NCI-H146 treated with DMSO at 0.1 percent for 48 hours (cell line): ENCODE measurements around the gene SCAI.
"Not testable (repeated sequence)": the region's sequence is repeated elsewhere in the genome, so short reads cannot be mapped to it uniquely, and the experiment has no call there.

Experiments used
- DNase-seq: peaks from one replicate; lab custom pipeline; 2025; ENCODE audit not compliant: unreplicated experiment; lab: John Stamatoyannopoulos, UW

Gene SCAI

DNA sequence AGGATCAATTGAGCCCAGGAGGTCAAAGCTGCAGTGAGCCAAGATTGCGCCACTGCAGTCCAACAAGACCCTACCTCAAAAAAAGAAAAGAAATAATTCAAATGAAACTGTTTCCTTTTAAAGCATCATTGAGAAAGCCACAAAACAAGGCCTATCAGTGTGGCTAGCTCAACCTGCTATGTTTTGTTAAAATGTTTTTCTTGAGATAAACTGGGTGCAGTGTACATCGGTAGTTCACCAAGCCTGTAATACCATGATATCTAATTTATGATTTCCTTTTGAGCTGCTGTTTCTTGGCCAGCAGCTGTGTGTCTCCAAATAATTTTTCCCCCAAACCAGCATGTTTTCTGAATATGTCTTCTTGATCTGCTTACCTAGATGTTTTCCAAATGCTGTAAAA lies 105.2 kb downstream of the SCAI start:
- no peak for DNase-seq

DNA sequence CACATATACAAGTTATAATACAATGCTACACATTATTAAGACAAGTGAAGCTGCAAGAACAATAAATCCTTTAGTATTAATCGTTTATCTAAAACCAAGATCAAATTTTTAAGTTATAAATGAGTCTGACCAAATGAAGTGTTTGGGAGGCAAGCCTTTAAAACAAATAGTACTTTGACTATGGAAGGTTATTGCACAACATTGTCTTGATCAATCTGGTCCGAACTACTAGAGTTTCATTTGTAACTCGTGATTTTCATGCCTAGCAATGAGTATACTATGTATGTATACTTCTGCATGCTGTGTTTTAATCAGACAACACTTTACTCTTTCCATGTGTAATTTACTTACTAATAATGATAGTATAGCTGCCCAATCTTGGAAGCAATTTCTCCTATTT lies 115.3 kb downstream of the SCAI start:
- no peak for DNase-seq

DNA sequence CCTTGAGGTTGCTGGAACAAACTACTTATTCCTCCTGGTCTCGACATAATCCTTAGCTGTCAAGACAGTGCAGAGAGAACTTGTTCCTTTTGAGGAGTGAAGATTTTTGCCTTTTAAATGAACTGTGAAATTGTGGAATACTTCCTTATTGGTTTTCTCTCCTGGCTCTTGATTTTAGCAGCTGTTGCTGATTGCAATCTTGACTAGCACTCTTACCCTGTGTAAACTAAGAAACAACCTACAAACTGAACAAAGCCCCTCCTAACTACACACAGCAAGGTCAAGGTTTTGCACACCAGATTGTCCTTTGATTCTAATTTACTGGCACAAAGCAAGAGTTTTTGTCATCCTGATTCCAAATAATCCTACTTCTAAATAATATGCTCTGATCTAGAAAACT lies 118.4 kb downstream of the SCAI start:
- DNase-seq = no peak

DNA sequence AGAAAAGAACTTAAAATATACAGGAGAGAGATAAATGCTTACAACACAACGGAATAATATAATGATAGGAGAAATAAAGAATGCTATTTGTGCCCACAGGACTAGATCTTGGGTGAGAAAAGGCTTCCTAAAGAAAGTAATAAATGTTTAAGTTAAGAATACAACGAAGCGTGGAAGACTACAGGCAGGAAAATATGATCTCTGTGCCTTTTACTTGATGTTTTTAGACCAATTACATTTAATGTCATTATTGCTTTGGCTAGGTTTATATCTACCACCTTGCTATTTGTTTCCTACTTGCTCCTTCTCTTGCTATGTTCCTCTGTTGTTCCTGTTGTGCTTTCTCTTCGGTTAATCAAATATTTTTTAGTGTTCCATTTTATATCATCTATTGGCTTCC lies 122.3 kb downstream of the SCAI start:
- DNase-seq = no peak

DNA sequence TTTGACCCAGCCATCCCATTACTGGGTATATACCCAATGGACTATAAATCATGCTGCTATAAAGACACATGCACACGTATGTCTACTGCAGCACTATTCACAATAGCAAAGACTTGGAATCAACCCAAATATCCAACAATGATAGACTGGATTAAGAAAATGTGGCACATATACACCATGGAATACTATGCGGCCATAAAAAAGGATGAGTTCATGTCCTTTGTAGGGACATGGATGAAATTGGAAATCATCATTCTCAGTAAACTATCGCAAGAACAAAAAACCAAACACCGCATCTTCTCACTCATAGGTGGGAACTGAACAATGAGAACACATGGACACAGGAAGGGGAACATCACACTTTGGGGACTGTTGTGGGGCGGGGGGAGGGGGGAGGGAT lies 127.7 kb downstream of the SCAI start:
- DNase-seq = not testable (repeated sequence)

DNA sequence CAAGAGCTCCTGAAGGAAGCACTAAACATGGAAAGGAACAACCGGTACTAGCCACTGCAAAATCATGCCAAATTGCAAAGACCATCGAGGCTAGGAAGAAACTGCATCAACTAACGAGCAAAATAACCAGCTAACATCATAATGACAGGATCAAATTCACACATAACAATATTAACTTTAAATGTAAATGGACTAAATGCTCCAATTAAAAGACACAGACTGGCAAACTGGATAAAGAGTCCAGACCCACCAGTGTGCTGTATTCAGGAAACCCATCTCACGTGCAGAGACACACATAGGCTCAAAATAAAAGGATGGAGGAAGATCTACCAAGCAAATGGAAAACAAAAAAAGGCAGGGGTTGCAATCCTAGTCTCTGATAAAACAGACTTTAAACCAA lies 131.3 kb downstream of the SCAI start:
- DNase-seq = not testable (repeated sequence)

DNA sequence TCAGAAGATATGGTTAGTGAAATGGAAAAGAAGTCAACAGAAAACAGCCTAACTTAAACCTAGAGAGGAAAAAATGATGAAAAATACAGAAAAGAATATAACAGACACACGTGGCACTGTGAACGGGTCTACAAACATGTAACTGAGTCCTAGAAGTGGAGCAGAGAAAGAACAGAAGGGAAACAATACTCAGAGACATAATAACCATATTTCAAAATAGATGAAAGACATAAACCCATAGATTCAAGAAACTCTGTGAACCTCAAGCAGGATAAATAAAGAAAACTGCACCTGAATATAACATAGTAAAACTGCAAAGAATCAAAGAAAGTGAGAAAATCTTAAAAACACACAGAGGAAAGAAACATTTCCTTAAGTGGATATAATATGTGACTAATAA lies 134.7 kb downstream of the SCAI start:
- DNase-seq = no peak

DNA sequence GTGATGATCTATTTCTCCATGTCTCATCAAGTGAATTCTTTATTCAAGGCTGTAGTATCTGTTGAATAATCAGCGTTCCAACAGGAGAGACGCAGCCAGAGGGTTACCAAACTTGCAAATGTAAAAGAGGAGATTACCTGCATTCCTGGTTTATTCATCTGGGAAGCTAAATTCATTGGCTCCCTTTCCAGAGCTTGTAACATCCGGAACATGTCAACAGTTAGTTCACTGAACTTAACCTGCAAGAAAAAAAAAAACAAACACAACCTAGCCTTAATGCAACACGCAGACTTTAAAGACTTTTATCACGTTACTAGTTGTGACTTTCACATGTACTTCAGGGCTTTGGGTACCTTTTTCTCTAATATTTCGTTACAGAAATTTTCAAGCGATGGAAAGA lies 140.0 kb downstream of the SCAI start:
- DNase-seq = no peak

DNA sequence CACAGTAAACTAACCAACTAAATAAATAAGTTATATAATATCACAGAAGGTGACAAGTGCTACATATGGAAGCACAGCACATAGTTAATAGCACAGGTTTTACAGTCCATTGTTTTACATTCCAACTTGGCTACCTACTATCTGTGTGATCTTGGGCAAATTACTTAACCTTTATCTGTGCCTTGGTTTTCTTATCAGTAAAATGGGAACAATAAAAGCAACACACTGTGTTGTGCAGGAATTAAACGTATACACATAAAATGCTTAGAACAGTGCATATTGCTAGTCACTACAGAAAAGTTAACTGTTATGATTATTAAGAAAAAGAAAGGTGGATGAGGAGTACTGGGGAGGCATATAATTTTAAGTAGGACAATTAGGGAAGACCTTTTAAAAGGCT lies 159.6 kb downstream of the SCAI start:
- DNase-seq = no peak

DNA sequence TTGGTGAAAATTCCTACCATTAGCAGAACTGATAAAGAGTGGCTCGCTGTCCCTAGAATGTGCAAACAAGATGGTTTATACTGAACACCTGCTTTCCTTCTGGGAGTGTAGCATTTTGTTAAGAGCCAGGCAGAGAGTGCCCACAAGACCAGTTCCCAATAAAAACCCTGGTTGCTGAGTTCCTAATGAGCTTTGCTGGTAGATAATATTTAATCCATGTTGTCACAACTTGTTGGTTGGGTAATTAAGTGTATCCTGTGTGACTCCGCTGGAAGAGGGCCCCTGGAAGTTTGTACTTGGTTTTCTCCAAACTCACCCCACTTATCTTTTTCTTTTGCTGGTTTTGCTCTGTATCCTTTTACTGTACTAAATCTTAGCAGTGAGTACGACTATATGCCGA lies 162.9 kb downstream of the SCAI start:
- no peak for DNase-seq

DNA sequence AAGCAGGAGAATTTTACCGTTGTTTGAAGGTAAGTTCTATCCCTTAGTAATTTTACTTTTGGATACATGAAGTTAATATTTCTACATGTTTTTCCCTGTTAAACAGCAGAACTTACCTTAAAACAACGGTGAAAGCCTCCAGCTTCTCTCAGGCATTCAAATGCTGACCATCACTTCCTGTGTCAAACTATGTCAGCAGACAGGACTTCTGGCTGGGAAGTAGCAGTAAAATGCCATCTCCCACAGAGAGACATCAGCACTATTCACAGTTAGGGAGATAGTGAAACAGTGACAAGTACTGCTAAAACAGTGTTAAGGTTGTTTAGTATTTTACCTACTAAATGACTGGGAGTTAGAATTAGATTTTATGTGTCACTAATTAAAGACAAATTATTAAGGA lies 168.2 kb downstream of the SCAI start:
- no peak for DNase-seq

DNA sequence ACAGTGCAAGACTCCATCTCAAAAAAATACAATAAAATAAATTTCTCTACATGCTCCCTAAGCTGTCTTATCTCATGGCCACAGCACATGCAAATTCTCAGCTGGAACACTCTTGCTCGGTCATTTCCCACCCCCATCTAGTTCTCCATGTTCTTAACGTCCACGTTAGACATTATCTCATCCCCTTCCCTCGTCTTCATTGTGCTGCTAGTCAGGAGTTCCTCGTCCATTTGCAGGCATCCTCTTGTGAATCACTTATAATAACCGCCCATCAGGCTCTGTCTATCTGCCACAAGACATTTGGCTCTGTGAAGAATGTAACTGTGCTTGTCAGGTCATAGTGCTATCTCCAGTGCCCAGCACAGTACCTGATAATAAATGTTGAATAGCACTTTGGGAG lies 169.5 kb downstream of the SCAI start:
- no peak for DNase-seq

DNA sequence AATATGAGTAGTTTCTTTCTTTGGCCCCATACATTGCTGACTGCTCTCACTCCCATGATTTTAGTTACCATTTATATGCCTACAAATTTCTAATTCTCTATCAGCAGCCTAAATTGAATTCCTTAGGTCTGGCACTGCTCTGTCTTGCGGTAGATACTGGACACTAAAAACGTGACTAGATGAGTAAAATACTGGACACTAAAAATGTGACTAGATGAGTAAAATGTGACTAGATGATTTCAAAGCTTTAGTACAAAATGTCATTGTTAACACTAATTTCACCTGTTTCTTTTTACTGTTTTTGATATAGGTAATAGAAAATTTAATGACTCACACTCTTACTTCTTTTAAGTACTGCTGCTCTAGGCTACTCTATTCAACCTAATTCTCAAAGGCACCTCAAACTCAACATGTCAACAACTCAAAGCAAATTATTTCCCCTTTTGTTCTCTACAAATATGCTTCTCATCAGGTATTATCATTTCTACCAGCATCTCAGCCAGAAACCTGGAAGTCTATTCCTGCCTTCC lies 171.0 kb downstream of the SCAI start:
- DNase-seq = no peak

DNA sequence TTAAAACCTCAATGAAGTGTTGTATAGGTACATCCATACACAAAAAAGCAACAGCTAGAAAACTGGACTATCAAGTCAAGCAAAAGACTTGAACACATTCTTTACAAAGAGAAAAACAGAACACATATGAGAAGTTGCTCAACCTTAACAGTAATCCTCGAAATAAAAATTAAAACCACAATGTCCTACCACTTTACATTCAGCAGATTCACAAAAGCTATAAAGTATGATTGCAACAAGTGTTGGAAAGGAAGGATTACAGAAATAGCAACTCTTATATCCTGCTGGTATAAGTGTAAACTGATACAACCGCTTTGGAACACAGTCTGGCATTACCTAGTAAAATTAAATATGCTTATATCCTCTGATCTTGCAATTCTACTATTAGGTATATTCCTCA lies 173.9 kb downstream of the SCAI start:
- no peak for DNase-seq

DNA sequence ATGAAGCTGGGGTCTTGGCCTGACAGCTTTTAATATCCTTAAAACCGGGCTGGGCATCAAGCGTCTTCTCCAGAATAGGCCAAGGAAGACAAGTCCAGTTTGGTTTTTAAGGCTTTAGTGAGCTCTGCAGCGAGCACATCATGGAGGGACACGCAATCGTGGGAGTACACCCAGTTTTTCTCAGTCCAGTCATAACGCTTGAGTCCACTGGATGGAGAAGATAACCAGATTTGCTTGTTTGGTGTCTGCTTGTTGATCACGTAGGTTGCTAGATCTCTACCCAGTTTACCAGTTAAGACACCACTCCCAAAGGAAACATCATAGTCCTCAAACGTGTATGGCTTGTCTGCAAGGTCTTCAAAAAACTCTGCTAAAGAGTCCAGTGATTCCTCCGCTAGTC lies 175.1 kb downstream of the SCAI start:
- no peak for DNase-seq

DNA sequence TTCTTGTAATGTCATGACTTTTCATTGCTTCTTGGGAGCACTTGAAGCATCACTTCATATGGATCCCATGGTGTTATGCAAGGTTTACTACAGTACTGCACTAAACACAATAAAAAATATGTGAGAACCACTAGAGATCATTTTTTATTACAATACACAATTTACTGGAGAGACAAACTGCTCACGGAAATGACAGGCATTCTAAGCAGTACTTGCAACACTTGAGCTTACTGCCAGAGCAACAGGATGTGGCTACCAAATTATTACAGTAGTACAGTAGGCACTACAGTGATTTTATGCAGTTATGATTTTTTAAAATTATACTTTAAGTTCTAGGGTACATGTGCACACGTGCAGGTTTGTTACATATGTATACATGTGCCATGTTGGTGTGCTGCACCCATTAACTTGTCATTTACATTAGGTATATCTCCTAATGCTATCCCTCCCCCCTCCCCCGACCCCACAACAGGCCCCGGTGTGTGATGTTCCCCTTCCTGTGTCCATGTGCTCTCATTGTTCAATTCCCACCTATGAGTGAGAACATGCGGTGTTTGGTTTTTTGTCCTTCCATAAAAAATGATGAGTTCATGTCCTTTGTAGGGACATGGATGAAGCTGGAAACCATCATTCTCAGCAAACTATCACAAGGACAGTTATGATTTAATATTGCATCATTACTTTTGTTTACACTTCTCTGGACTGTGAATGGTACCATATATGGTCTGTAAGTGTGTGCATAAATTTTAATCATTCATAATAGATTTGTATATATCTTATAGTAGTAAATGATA lies 177.4 kb downstream of the SCAI start:
- not testable (repeated sequence) for DNase-seq

DNA sequence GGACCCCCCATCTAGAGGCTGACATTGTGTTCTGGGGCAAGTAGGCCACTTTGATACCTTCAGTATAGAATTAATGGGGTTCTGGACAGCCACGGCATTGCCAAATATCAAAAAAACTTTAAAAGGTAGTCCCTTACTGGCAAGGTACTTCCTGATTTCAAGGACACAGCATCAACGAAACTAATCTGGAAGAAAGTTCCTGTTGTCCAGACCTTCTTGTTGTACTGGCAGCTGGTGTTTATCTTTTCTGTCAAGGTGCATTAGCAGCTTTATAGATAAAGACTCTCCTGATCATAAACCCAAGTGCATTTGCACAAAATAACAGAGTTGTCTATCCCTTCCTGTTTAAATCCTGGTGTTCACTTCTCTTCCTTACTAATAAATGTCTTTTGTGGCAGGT lies 178.7 kb downstream of the SCAI start:
- no peak for DNase-seq

DNA sequence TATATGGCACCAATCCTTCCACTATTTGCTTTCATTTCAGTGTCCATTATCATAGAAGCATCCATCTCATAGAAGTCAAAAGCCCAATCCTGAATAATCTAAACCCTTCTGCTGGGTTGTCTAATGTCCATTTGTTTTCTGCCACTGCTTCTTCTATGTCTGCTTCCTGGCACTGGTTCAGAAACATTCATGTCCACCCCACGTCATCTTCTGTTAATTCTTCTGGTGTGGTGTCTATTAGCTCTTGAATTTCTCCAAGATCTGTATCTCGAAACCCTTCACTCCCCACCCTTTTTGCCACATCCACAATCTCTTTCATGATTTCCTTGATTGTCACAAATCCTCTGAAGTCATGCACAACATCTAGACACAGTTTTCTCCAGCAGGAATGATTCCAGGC lies 179.3 kb downstream of the SCAI start:
- DNase-seq = no peak

DNA sequence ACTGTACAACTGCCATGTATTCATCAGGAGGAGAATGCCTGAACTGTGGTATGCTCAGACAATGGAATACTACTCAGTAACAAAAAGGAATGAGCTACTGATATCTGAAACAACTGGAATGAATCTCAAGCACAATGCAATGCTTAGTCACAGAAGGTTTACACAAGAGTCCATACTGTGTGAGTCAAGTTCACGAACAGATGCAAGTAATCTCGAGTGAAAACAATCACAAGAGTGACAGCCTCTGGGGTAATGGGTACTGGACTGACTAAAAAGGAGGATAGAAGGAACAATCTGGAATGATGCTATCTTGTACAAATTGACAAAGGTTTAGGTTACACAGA lies 182.9 kb downstream of the SCAI start:
- no peak for DNase-seq

DNA sequence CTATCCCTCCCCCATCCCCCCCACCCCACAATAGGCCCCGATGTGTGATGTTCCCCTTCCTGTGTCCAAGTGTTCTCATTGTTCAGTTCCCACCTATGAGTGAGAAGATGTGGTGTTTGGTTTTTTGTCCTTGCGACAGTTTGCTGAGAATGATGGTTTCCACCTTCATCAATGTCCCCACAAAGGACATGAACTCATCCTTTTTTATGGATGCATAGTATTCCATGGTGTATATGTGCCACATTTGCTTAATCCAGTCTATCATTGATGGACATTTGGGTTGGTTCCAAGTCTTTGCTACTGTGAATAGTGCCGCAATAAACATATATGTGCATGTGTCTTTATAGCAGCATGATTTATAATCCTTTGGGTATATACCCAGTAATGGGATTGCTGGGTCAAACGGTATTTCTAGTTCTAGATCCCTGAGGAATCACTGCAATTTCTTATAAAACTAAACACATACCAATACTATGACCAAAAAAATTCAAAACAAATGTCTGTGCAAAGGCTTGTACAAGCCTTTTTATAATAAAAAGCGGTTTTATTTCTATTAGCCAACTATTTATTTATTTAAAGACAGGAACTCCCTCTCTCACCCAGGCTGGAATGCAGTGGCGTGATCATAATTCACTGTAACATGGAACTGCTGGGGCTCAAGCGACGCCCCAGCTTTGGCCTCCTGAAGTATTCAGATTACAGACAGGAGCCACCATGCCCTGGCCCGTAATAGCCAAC lies 183.5 kb downstream of the SCAI start:
- not testable (repeated sequence) for DNase-seq

DNA sequence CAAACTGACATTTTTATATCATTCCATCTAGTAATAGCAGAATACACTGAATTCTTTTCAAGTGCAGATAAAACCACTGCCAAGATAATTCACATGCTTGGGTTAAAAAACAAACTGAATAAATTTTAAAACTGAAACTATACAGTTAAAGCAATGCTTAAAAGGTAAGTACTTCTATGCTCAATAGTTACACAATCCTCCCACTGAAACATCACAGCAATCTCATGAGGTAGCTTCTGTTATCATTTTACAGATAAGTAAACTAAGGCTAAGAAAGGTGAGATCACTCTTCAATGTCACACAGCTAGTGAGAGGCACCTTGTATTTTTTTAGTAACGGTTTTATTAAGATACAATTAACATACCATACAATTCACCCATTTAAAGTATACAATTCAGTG lies 189.1 kb downstream of the SCAI start:
- no peak for DNase-seq

DNA sequence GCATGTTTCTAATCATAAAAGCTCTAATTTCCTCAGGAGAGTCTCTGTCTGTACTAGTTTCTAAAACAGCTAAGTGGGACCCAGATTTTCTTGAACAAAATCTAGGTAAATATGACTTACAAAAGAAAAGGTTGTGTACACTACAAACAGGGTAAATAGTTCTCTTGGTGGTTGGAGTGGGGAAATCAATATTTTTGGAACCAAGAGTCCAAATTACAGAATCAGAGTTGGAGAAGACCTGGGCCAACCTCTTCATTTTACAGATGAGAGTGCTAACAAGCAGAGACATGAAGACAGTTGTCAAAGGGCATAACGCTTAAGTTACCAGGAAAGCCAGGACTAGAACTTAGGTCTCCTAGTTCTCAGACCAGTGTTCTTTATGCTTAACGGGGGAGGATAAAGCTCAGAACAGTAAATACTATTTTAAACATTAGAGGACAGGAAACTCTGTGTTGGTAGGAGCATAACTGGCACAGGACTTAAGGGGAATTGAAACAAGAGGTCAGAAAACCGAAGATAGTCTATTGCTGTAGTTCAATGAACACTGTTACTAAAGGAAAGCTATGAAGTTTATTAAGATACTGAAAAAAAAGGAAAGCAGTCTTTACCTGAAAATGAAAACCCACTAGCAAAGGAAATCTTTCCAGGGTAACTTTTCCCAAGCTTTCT lies 193.1 kb downstream of the SCAI start:
- DNase-seq = no peak
